Measurements from ENCODE around the gene ROCK2. TPM values are rescaled to one million over a fixed set of nuclear protein-coding genes. Genes with fewer than 3 reads are reported as not detected.

The ROCK2 gene
- total RNA-seq, 1 experiment from 2014 or later, result 25.9 TPM

- Mint-ChIP-seq H3K9me3 (no peaks in the 10 kb centered on the region), H3K36me3 (no peaks in the 10 kb centered on the region), H3K27me3 (ENCODE audit: low read depth) (no peaks in the 10 kb centered on the region), H3K4me3 (no peak overlapping the region), H3K27ac (no peak overlapping the region), H3K4me1 (peaks cover 15% of the 10 kb centered on the region)
- CTCF ChIA-PET, result no interaction called here
- no peak for TF ChIP-seq ELF4 (CRISPR knock-in tag; IDR thresholded peaks at IDR 0.05; ENCODE audit: low read depth)
- no peak for TF ChIP-seq EMX1 (CRISPR knock-in tag; IDR thresholded peaks at IDR 0.05)
- no peak for TF ChIP-seq E2F1 (CRISPR knock-in tag; IDR thresholded peaks at IDR 0.05)
- TF ChIP-seq MYBL2 (CRISPR knock-in tag; IDR thresholded peaks at IDR 0.05), result no peak
- no peak for TF ChIP-seq ZNF512 (CRISPR knock-in tag; IDR thresholded peaks at IDR 0.05; ENCODE audit: borderline replicate concordance)
- no peak for TF ChIP-seq FOXJ3 (CRISPR knock-in tag; IDR thresholded peaks at IDR 0.05; ENCODE audit: borderline replicate concordance)
- TF ChIP-seq ZNF396 (CRISPR knock-in tag; IDR thresholded peaks at IDR 0.05; ENCODE audit: borderline replicate concordance), result no peak
- TF ChIP-seq ZNF281 (CRISPR knock-in tag; IDR thresholded peaks at IDR 0.05), result no peak
- no peak for TF ChIP-seq CREM (CRISPR knock-in tag; IDR thresholded peaks at IDR 0.05)
- TF ChIP-seq, protein P1, sequence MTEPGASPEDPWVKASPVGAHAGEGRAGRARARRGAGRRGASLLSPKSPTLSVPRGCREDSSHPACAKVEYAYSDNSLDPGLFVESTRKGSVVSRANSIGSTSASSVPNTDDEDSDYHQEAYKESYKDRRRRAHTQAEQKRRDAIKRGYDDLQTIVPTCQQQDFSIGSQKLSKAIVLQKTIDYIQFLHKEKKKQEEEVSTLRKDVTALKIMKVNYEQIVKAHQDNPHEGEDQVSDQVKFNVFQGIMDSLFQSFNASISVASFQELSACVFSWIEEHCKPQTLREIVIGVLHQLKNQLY (CRISPR knock-in tag; IDR thresholded peaks at IDR 0.05), result no peak
- TF ChIP-seq NFE2L1 (CRISPR knock-in tag; IDR thresholded peaks at IDR 0.05), result no peak
- no peak for TF ChIP-seq ZNF263 (CRISPR knock-in tag; IDR thresholded peaks at IDR 0.05; ENCODE audit: low read depth)
- no peak for TF ChIP-seq ARID4B (CRISPR knock-in tag; IDR thresholded peaks at IDR 0.05; ENCODE audit: borderline replicate concordance)
- no peak for TF ChIP-seq ZNF416 (CRISPR knock-in tag; IDR thresholded peaks at IDR 0.05)
- TF ChIP-seq ZNF138 (CRISPR knock-in tag; conservative IDR thresholded peaks at IDR 0.05), result no peak
- no peak for TF ChIP-seq OVOL2 (CRISPR knock-in tag; IDR thresholded peaks at IDR 0.05; ENCODE audit: borderline replicate concordance)
- no peak for TF ChIP-seq GABPB1 (CRISPR knock-in tag; IDR thresholded peaks at IDR 0.05)
- no peak for TF ChIP-seq MXD4 (CRISPR knock-in tag; IDR thresholded peaks at IDR 0.05; ENCODE audit: borderline replicate concordance)
- TF ChIP-seq, protein P2, sequence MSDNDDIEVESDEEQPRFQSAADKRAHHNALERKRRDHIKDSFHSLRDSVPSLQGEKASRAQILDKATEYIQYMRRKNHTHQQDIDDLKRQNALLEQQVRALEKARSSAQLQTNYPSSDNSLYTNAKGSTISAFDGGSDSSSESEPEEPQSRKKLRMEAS (CRISPR knock-in tag; IDR thresholded peaks at IDR 0.05), result no peak
- ATAC-seq, result no peak
- DNase-seq (ENCODE audit: low spot score), result no peak
- POLR2A ChIA-PET, result no interaction called here
Observed at GRCh38 chr2:11371092-11371937, 26.9 kb upstream of the ROCK2 start.

Measured in WTC11 (cell line).